Transverse colon (tissue), 3 donors: ENCODE data around the gene ZFP92.

Experiments
- POLR2A ChIP-seq: fragments of 450-650 bp; IDR thresholded peaks from one replicate; pipeline ENCODE4 v1.6.1; 2016; ENCODE audit warnings: antibody characterized with exemption, mild to moderate bottlenecking, moderate library complexity
- TF ChIP-seq, protein P1 (sequence below), 5 experiments: fragments of 200-600 bp in 3 of 5; fragments of 450-650 bp in 2 of 5; sonication (generic) in 3 of 5; IDR thresholded peaks; 1 replicate in 2 of 5; 2 replicates in 3 of 5; pipeline ENCODE4 v1.5.1; 2016 to 2017; ENCODE audit warnings: antibody characterized with exemption in 5 of 5, inconsistent platforms in 3 of 5, mild to moderate bottlenecking in 2 of 5, moderate library complexity in 1 of 5

GRCh38 chrX:153406011-153406410, 5.3 kb upstream of the ZFP92 start:
- TF ChIP-seq, protein P1, sequence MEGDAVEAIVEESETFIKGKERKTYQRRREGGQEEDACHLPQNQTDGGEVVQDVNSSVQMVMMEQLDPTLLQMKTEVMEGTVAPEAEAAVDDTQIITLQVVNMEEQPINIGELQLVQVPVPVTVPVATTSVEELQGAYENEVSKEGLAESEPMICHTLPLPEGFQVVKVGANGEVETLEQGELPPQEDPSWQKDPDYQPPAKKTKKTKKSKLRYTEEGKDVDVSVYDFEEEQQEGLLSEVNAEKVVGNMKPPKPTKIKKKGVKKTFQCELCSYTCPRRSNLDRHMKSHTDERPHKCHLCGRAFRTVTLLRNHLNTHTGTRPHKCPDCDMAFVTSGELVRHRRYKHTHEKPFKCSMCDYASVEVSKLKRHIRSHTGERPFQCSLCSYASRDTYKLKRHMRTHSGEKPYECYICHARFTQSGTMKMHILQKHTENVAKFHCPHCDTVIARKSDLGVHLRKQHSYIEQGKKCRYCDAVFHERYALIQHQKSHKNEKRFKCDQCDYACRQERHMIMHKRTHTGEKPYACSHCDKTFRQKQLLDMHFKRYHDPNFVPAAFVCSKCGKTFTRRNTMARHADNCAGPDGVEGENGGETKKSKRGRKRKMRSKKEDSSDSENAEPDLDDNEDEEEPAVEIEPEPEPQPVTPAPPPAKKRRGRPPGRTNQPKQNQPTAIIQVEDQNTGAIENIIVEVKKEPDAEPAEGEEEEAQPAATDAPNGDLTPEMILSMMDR (IDR thresholded peaks at IDR 0.05): no peak
- TF ChIP-seq POLR2A: no peak
